MG63 (cell line): ENCODE results near the gene MGAT4C. TPM values are rescaled to one million over a fixed set of nuclear protein-coding genes. Genes with fewer than 3 reads are reported as not detected.

Source experiments
- DNase-seq: peaks from one replicate; pipeline ENCODE4 v3.0.0-alpha.2; 2020
- H3K27me3 ChIP-seq: fragments of 250-450 bp; sonication (Bioruptor Pico); 2 replicates; pipeline ENCODE4 v1.5.1; 2020; ENCODE audit warnings: mild to moderate bottlenecking, moderate library complexity
- H3K36me3 ChIP-seq: fragments of 250-450 bp; sonication (Bioruptor Pico); 2 replicates; pipeline ENCODE4 v1.5.1; 2020; ENCODE audit warnings: mild to moderate bottlenecking, moderate library complexity
- H3K4me3 ChIP-seq: fragments of 250-450 bp; sonication (Bioruptor Pico); 2 replicates; pipeline ENCODE4 v1.5.1; 2020; ENCODE audit warnings: mild to moderate bottlenecking, moderate library complexity
- H3K9me3 ChIP-seq: fragments of 250-450 bp; sonication (Bioruptor Pico); 2 replicates; pipeline ENCODE4 v1.5.1; 2020; ENCODE audit warnings: mild to moderate bottlenecking, moderate library complexity
- total RNA-seq: library from RNA; depleted of rRNA; stranded (reverse); fragments of >200 nt; shearing (Covaris generic); gene quantifications from 2 replicates; pipeline ENCODE4 v1.2.3, GENCODE V29; 2014; ENCODE audit warnings: low replicate concordance

The MGAT4C gene
- total RNA-seq, 1 experiment from 2014 or later, result not detected

DNA sequence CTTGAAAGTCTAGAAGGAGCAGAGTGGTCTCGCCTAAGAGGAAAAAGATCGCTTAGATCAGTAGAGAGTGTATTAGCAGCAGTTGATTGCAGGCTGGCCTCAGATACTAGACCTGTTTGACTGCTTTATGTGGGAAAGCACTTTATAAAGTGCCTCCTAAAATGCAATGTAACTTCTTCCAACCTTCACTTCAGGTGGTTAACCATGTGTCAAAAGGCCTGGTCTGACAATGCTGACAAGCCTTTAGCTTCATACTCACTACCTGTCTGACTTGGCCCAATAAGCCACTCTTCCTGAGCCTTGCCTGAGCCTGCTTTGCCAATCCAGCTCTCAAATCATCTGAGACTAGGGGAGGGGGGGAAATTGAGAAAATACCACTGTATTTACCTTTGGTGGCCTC is 14.6 kb downstream of the MGAT4C start:
- H3K36me3 ChIP-seq, result no peaks in the 10 kb centered on the region
- no peaks in the 10 kb centered on the region for H3K27me3 ChIP-seq
- DNase-seq, result no peak
- no peak overlapping the region for H3K4me3 ChIP-seq
- no peaks in the 10 kb centered on the region for H3K9me3 ChIP-seq

DNA sequence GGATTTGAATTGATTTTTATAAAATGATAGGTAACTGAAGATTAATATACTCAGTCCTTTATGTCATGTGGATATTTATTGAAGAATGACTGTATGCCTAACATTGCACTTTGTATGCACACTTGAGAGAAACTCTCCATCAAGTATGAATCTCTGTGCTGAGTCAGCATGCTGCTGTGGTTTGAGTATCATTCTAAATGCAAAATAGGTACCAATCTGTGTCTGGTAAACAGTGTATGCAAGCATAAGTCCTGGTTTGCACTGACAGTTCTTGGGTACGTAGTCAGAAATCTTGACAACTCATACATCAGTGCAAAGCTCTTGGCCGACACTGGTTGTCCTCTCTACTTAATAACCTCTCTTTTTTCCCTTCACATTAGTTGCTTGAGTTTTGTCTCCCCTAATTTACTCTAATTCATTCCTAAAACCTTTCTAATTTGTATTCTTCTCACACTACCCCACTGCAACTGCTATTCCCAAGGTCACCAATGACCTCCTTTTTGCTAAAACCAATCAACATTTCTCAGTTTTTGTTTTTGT is 21.8 kb downstream of the MGAT4C start:
- Histone ChIP-seq H3K9me3 (no peaks in the 10 kb centered on the region), H3K36me3 (no peaks in the 10 kb centered on the region), H3K4me3 (no peak overlapping the region), H3K27me3 (no peaks in the 10 kb centered on the region)
- no peak for DNase-seq

DNA sequence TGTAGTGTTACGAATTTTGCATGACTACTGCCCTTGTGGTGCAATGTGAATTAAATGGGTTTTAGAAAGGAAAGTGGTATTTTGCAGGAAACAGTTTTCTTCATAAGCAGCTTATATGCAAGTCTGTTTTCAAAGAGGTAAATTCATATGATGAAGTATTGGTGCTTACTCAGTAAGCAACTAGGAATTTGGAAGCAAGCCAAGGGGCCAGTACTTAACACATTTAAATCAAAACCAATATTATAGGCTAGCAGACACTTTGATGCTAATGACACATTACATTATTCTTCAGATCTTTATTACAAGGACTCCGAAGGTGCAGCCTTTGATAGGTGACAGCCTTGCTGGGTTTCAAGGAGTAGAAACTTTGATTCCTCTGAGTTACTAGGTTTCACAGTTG is 23.1 kb downstream of the MGAT4C start:
- DNase-seq, result no peak
- Histone ChIP-seq H3K4me3 (no peak overlapping the region), H3K9me3 (no peaks in the 10 kb centered on the region), H3K27me3 (no peaks in the 10 kb centered on the region), H3K36me3 (no peaks in the 10 kb centered on the region)

DNA sequence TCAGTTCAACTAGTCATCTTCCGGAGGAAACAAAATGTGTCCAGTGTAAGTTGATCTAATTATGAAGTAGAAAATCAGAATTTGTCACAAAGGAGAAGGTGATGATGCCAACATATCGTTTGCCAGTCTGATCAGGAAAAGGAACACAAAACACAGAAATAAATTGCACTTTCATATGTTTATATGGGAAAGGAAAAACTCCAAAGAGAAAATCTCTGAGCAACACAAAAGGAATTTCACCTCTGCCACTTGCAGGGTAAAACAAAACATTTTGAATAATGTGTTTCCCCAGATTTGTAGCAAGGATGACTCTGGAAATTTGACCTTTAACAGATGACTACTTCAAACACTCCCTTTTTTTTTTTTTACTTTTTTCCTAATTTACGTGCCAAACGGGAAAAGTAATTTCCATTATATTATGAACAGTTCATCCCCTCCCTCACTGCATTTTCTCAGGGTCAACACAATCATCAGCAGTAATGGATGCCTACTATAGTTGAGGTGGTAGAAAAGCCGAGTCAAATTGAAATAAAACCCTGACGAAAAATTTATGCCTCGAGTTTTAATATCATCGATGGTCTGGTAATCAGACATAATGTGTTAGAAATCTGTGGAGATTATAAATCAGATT is 25.6 kb downstream of the MGAT4C start:
- Histone ChIP-seq H3K4me3 (no peak overlapping the region), H3K27me3 (no peaks in the 10 kb centered on the region), H3K36me3 (no peaks in the 10 kb centered on the region), H3K9me3 (no peaks in the 10 kb centered on the region)
- DNase-seq, result no peak

DNA sequence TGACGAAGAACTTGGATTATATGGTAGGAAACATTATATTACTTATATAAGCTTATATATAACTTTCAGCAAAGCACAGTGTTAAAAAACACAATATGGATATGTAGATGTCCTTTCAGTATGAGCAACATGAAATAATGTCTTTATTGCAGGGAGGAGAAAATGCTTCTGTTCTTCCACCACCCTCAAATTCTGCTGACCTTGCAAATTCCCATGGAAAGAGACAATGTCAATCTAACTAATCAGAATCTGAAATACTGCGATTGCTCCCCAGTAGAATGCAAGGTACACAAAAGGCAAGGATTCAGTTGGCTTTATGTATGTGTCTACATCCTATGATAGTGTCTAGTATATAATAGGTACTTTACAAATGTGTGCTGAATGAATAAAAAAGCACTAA is 26.4 kb downstream of the MGAT4C start:
- Histone ChIP-seq H3K4me3 (no peak overlapping the region), H3K36me3 (no peaks in the 10 kb centered on the region), H3K9me3 (no peaks in the 10 kb centered on the region), H3K27me3 (no peaks in the 10 kb centered on the region)
- no peak for DNase-seq

DNA sequence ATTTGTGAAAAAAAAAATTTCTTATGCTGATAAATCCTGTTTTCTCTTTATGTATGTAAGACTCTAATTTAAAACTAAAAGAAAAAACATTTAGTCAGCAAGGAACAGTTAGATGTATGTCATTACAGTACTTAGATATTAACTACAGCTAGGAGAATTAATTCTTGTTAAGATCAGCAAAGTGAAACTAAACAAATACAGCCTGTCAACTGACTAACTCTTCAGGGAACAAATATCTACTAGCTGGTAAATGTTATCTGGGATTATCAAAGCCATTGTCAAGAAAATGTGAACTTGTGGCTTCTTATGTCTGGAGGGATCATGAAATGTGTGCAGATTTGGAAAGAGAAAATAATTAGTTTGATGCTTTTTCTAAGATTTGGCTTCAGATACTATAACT is 27.5 kb downstream of the MGAT4C start:
- no peak overlapping the region for H3K4me3 ChIP-seq
- no peaks in the 10 kb centered on the region for H3K27me3 ChIP-seq
- no peak for DNase-seq
- H3K9me3 ChIP-seq, result no peaks in the 10 kb centered on the region
- H3K36me3 ChIP-seq, result no peaks in the 10 kb centered on the region

DNA sequence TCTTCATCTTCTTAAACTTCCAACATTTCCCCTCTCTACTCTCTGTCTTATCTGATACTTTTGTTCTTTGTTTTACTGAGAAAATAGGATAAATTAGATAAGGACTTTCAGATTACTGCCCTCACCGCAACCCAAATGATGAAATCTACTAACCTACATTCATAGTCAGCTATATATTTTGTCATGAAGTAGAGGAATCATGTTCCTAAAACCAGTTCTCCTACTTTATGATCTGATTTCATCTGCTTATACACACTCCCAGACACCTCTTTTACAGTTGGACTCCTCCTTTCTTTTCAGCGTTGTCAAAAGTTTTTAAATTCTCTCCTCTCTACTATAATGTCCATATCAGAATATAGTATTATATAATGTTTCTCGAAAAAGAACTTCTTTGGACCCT is 29.7 kb downstream of the MGAT4C start:
- H3K27me3 ChIP-seq, result no peaks in the 10 kb centered on the region
- H3K9me3 ChIP-seq, result no peaks in the 10 kb centered on the region
- no peak overlapping the region for H3K4me3 ChIP-seq
- no peaks in the 10 kb centered on the region for H3K36me3 ChIP-seq
- no peak for DNase-seq

DNA sequence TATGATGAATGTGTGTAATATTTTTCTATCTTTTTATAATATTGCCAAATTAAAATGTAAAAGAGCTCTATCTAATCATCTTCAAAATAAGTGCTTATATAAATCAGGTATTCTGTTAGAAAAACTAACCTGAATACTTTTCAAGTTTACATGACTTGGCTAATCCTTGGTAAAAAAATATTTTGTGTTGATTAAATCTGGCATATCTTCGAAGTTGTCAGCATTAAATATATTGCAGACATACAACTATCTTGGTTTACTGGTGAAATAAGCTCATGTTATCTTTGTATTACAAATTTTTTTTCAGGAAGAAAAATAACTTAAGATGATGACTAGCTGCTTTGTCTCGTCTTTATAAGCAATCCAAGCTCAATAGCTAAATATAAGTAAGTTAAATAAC is 39.6 kb downstream of the MGAT4C start:
- no peaks in the 10 kb centered on the region for H3K9me3 ChIP-seq

DNA sequence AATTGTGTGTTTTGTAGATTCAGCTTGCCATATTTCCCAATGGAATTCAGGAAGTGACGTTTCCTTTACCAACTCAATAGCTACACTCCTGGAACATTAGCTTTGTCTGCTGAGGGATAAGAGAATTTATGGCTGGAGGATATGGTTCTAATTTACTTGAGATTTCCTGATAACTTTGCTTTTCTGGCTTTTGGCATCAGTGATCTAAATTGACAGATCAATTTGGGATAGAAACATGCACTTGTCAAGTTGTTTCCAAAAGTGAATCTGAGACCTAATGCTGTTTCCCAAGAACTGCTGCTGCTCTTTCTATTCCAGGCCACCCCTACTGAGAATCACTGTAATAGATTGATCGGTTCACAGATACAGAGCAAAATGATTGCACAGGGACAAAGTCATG is 43.2 kb downstream of the MGAT4C start:
- H3K36me3 ChIP-seq, result no peaks in the 10 kb centered on the region
- H3K27me3 ChIP-seq, result no peaks in the 10 kb centered on the region
- no peaks in the 10 kb centered on the region for H3K9me3 ChIP-seq
- DNase-seq, result no peak
- no peak overlapping the region for H3K4me3 ChIP-seq

More for the DNA sequence above, 39.6 kb downstream of the MGAT4C start:
- no peak for DNase-seq
- Histone ChIP-seq H3K36me3 (no peaks in the 10 kb centered on the region), H3K27me3 (no peaks in the 10 kb centered on the region), H3K4me3 (no peak overlapping the region)

DNA sequence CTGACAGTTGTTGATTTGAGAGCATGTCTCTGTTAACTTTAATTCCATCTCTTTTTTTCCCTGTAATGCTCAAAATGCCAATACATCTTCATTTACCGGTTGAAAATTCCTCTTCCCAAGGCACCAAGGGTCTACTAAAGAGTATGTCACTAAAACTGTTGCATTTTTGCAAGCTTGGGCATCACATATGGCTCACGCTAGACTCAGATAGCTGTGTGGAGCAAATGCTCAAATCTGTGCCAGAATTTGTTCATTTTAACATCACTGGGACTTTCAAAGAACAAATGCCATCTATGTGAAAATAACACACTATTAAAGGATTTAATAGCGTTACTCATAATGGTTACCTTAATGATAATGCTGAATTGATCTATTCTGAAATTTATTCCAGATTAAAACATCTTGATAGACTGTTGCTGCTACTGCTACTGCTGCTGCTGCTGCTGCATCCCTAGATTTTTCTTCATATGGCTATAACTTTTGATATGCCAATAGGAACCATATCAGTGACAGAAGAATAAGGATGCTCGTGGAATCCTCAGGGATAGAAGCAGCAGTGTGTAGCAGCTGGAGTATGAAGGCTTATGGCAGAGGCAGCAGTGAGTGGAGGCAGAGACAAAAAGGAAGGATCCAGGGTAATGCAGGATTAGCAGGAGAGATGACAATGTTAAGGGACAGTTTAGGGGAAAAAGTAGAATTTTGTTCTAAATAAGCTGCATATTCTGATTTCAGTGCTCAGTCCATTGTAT is 57.3 kb downstream of the MGAT4C start:
- DNase-seq, result no peak
- no peaks in the 10 kb centered on the region for H3K27me3 ChIP-seq
- H3K9me3 ChIP-seq, result no peaks in the 10 kb centered on the region
- H3K4me3 ChIP-seq, result no peak overlapping the region
- H3K36me3 ChIP-seq, result no peaks in the 10 kb centered on the region

DNA sequence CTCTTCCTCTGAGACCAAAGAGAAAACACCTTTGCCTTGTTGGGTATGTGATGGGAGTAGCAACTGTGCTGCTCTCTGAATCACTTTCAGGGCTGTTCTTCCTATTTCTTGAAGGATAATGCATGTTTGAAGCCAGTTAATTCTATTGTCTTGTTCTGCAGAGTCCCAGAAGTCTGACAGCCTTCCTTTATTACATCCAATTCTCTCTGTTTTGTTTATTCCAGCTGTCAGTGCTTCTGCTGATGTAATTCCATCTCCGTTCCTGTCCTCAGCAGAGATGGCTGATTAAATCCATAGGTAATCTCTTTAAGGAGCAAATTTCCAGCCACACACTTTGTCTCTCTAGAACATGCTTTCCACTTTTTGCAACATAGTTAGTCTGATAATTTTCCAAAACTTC is 59.7 kb downstream of the MGAT4C start:
- no peak for DNase-seq
- no peaks in the 10 kb centered on the region for H3K27me3 ChIP-seq
- no peaks in the 10 kb centered on the region for H3K9me3 ChIP-seq
- H3K4me3 ChIP-seq, result no peak overlapping the region
- H3K36me3 ChIP-seq, result no peaks in the 10 kb centered on the region

DNA sequence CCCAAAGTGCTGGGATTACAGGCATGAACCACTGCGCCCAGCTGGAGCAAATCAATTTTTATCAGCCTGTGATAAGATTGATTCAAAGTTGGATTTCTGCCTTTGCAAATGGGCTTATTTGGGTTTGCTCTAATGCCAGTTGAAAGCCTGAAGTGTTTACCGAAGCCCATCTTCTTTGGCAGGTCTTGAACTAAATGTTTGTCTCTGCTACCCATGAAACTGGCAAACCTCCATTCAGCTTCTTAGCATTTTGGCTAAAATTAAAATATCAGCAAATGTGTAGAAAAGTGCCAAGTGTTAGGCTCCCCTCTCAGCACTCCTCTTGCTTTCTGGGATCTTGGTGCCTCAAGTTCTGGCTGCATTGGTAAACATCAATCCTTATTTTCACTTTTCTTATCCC is 61.5 kb downstream of the MGAT4C start:
- Histone ChIP-seq H3K9me3 (no peaks in the 10 kb centered on the region), H3K4me3 (no peak overlapping the region), H3K27me3 (no peaks in the 10 kb centered on the region), H3K36me3 (no peaks in the 10 kb centered on the region)
- no peak for DNase-seq

DNA sequence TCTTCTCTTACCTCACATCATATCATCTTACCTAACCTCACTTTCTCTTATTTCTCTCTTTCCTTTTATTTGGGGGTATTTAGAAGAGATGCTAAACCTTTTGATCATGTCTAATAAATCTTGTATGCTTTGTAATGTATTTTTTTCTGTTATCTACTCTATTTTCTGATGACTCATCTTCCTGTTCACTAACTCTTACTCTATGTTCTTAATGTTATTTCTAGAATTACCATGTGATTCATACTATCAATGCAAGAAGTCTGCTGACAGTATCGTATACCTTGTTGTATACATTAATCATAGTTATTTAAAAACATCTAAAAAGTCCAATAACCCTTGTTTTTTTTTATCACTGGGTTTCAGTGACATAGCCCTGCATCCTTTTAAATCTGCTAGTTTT is 62.3 kb downstream of the MGAT4C start:
- Histone ChIP-seq H3K4me3 (no peak overlapping the region), H3K9me3 (no peaks in the 10 kb centered on the region), H3K27me3 (no peaks in the 10 kb centered on the region), H3K36me3 (no peaks in the 10 kb centered on the region)
- no peak for DNase-seq

DNA sequence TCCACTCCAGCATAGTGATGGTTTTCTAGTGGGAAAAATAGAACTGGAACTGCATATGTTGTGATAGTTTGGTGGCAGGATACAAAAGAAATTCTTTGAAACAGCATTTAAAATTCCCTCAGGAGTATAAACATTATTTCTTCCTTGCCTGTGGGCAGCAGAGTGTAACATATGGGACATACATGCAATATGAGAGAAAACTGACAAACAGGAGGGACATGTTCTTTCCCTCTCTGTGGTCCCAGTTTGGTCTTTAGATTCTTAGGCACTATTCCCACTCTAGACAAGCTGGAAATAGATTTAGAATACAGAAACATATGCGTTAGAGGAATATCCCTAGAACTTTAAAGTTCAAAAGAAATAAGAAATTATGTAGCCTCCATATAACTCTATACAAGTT is 68.0 kb downstream of the MGAT4C start:
- no peak overlapping the region for H3K4me3 ChIP-seq
- H3K27me3 ChIP-seq, result no peaks in the 10 kb centered on the region
- H3K9me3 ChIP-seq, result no peaks in the 10 kb centered on the region
- H3K36me3 ChIP-seq, result no peaks in the 10 kb centered on the region
- DNase-seq, result no peak

DNA sequence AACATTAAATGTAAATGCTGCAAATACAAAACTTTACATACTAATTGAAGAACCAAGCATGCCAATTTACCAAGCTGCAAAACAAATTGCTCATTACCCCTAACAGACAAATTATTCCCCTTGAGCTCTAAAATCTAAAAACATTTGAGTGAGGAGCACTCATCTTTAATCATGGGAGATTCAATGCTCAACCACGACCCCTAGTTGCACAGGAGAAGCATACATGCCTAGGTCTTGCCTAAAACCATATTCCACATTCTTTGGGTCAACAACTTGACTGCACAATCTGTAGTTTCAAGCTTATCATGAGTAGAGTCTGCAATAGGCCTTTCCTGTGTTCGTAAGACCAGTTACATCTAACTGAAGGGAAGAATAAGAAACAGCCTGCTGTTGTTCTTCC is 69.7 kb downstream of the MGAT4C start:
- Histone ChIP-seq H3K9me3 (no peaks in the 10 kb centered on the region), H3K36me3 (no peaks in the 10 kb centered on the region), H3K27me3 (no peaks in the 10 kb centered on the region), H3K4me3 (no peak overlapping the region)
- DNase-seq, result no peak

DNA sequence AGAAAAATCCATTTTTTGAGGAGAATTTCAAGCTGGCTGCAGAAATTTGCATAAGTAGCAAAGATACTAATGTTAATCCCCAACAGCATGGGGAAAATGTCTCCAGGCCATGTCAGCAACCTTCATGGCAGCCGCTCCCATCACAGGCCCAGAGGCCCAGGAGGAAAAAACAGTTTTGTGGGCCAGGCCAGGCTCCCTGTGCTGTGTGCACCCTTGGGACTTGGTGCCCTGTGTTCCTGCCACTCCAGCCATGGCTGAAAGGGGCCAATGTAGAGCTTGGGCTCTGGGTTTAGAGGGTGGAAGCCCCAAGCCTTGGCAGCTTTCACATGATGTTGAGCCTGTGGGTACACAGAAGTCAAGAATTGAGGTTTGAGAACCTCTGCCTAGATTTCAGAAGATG is 76.3 kb downstream of the MGAT4C start:
- Histone ChIP-seq H3K27me3 (no peaks in the 10 kb centered on the region), H3K4me3 (no peak overlapping the region), H3K36me3 (no peaks in the 10 kb centered on the region), H3K9me3 (no peaks in the 10 kb centered on the region)
- DNase-seq, result no peak

DNA sequence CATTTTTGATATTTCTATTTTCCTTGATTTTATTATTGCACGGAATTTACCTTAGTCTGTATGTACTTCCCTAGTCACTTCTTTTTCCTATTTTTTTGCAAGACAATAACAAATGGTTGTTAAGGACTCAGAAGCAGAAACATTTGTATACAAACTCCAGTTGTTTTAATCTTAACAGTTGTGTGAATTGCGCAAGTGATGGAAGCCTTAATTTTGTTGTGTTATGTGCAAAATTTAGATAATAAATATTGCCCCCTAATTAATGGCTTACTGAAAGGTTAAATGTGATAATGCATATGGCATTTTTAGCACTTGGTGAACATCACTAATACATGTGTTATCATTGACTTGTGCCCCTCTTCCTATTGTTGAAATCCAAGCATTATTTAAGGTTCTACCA is 82.0 kb downstream of the MGAT4C start:
- DNase-seq, result no peak
- no peaks in the 10 kb centered on the region for H3K36me3 ChIP-seq
- H3K4me3 ChIP-seq, result no peak overlapping the region
- H3K27me3 ChIP-seq, result no peaks in the 10 kb centered on the region
- no peaks in the 10 kb centered on the region for H3K9me3 ChIP-seq

DNA sequence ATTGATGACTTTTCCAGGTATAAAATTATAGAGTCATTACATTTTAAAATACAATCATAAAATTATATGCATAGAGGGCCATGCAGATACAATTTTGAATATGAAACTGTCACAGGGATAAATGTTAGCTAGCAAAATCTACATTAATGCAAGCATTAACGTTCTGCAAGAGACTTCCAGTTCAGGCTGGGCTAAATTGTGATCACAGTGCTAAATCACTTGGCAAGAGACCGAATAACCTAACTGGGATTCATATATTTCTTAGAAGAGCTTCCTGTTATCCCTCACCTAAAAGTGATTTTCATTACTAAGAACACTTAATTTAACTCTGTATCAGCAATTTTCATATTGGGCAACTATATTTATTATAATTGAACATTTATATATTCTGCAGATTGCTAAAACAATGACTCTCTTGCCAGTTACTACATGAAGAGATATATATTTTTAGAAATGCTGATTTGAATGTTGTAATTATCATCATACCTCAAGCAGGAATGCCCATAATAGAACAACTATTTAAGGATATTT is 83.2 kb downstream of the MGAT4C start:
- no peak for DNase-seq
- no peaks in the 10 kb centered on the region for H3K36me3 ChIP-seq
- H3K4me3 ChIP-seq, result no peak overlapping the region
- H3K27me3 ChIP-seq, result no peaks in the 10 kb centered on the region
- no peaks in the 10 kb centered on the region for H3K9me3 ChIP-seq
